WTC11 (cell line): Measurements from ENCODE around the gene LILRB3. TPM values are rescaled to one million over a fixed set of nuclear protein-coding genes. Genes with fewer than 3 reads are reported as not detected.

Source experiments
- ATAC-seq: fragments of 200-7000 bp; cut with Tn5 transposase; 2 replicates; pipeline ENCODE4 v1.10.0; 2021; ENCODE audit warnings: mild to moderate bottlenecking, moderate library complexity
- CTCF ChIA-PET: fragments of 300-600 bp; sonication (Branson Sonifier 250); formaldehyde crosslinking; loops from one replicate; lab custom pipeline; 2021; ENCODE audit warnings: antibody characterized with exemption; lab: Charles Lee
- POLR2A ChIA-PET: fragments of 350-600 bp; sonication (Branson Sonifier 250); formaldehyde crosslinking; loops from one replicate; lab custom pipeline; 2021; ENCODE audit warnings: antibody characterized with exemption; lab: Charles Lee
- DNase-seq: peaks from one replicate; pipeline ENCODE4 v3.0.0; 2021; ENCODE audit warnings: low spot score
- H3K27ac Mint-ChIP-seq: 2 replicates; pipeline ENCODE4 v1.8.0; 2021; ENCODE audit warnings: mixed read lengths
- H3K27me3 Mint-ChIP-seq: 2 replicates; pipeline ENCODE4 v1.8.0; 2021; ENCODE audit warnings: low read depth, mild to moderate bottlenecking, moderate library complexity, mixed read lengths
- H3K36me3 Mint-ChIP-seq: 2 replicates; pipeline ENCODE4 v1.8.0; 2021; ENCODE audit warnings: mixed read lengths
- H3K4me1 Mint-ChIP-seq: 2 replicates; pipeline ENCODE4 v1.8.0; 2022; ENCODE audit warnings: mixed read lengths
- H3K4me3 Mint-ChIP-seq: 2 replicates; pipeline ENCODE4 v1.8.0; 2021; ENCODE audit warnings: mild to moderate bottlenecking, moderate library complexity, mixed read lengths
- H3K9me3 Mint-ChIP-seq: 2 replicates; pipeline ENCODE4 v1.8.0; 2021; ENCODE audit warnings: mixed read lengths
- ATF1 ChIP-seq: sonication (generic); formaldehyde crosslinking; IDR thresholded peaks from 2 replicates; pipeline ENCODE4 v1.8.1; 2023; ENCODE audit warnings: mild to moderate bottlenecking, moderate library complexity, missing genetic modification reagents
- ATF2 ChIP-seq: sonication (generic); formaldehyde crosslinking; IDR thresholded peaks from 2 replicates; pipeline ENCODE4 v1.8.1; 2022; ENCODE audit warnings: low read depth, missing genetic modification reagents, borderline replicate concordance
- ATF3 ChIP-seq: sonication (generic); formaldehyde crosslinking; conservative IDR thresholded peaks from 2 replicates; pipeline ENCODE4 v1.8.1; 2022; ENCODE audit warnings: mild to moderate bottlenecking, missing genetic modification reagents
- ATF6 ChIP-seq: sonication (generic); formaldehyde crosslinking; IDR thresholded peaks from 2 replicates; pipeline ENCODE4 v1.8.1; 2023; ENCODE audit warnings: mild to moderate bottlenecking, missing genetic modification reagents
- CREB1 ChIP-seq: sonication (generic); formaldehyde crosslinking; IDR thresholded peaks from 2 replicates; pipeline ENCODE4 v1.8.0; 2023; ENCODE audit warnings: mild to moderate bottlenecking, missing genetic modification reagents
- ELF4 ChIP-seq: sonication (generic); formaldehyde crosslinking; IDR thresholded peaks from 2 replicates; pipeline ENCODE4 v1.8.1; 2022; ENCODE audit warnings: low read depth, mild to moderate bottlenecking, moderate library complexity, missing genetic modification reagents
- ERG ChIP-seq: fragments of 250-450 bp; sonication (Bioruptor Pico); IDR thresholded peaks from 2 replicates; pipeline ENCODE4 v1.8.0; 2021; ENCODE audit warnings: mild to moderate bottlenecking
- ETV6 ChIP-seq: sonication (generic); formaldehyde crosslinking; IDR thresholded peaks from 2 replicates; pipeline ENCODE4 v1.8.1; 2022; ENCODE audit warnings: mild to moderate bottlenecking, missing genetic modification reagents
- GRHL2 ChIP-seq: fragments of 250-450 bp; sonication (Bioruptor Pico); IDR thresholded peaks from 2 replicates; pipeline ENCODE4 v1.8.0; 2022; ENCODE audit warnings: mild to moderate bottlenecking, moderate library complexity; ENCODE audit not compliant: insufficient replicate concordance, severe bottlenecking
- GTF2I ChIP-seq: fragments of 250-450 bp; sonication (Bioruptor Pico); conservative IDR thresholded peaks from 2 replicates; pipeline ENCODE4 v1.4.0; 2021; ENCODE audit warnings: mild to moderate bottlenecking
- HMGA2 ChIP-seq: fragments of 250-450 bp; sonication (Bioruptor Pico); IDR thresholded peaks from 2 replicates; pipeline ENCODE4 v1.4.0; 2021; ENCODE audit warnings: mild to moderate bottlenecking, moderate library complexity
- MYBL2 ChIP-seq: sonication (generic); formaldehyde crosslinking; IDR thresholded peaks from 2 replicates; pipeline ENCODE4 v1.8.1; 2023; ENCODE audit warnings: mild to moderate bottlenecking, moderate library complexity, missing genetic modification reagents
- NFATC4 ChIP-seq: fragments of 250-450 bp; sonication (Bioruptor Pico); IDR thresholded peaks from 2 replicates; pipeline ENCODE4 v1.9.0; 2021; ENCODE audit warnings: mild to moderate bottlenecking
- SP1 ChIP-seq: sonication (generic); formaldehyde crosslinking; conservative IDR thresholded peaks from 2 replicates; pipeline ENCODE4 v1.8.1; 2022; ENCODE audit warnings: missing genetic modification reagents
- TP53 ChIP-seq: sonication (generic); formaldehyde crosslinking; IDR thresholded peaks from 2 replicates; pipeline ENCODE4 v1.8.1; 2023; ENCODE audit warnings: mild to moderate bottlenecking, missing genetic modification reagents
- USF2 ChIP-seq: sonication (generic); formaldehyde crosslinking; IDR thresholded peaks from 2 replicates; pipeline ENCODE4 v1.8.1; 2023; ENCODE audit warnings: mild to moderate bottlenecking, missing genetic modification reagents, moderate library complexity
- ZNF232 ChIP-seq: sonication (generic); formaldehyde crosslinking; IDR thresholded peaks from 2 replicates; pipeline ENCODE4 v1.8.0; 2022; ENCODE audit warnings: mild to moderate bottlenecking, missing genetic modification reagents
- ZNF317 ChIP-seq: sonication (generic); formaldehyde crosslinking; IDR thresholded peaks from 2 replicates; pipeline ENCODE4 v1.8.1; 2023; ENCODE audit warnings: low read depth, mild to moderate bottlenecking, moderate library complexity, missing genetic modification reagents, borderline replicate concordance
- ZNF425 ChIP-seq: fragments of 250-450 bp; sonication (Bioruptor Pico); conservative IDR thresholded peaks from 2 replicates; pipeline ENCODE4 v1.9.0; 2021; ENCODE audit warnings: mild to moderate bottlenecking
- ZNF671 ChIP-seq: fragments of 250-450 bp; sonication (Bioruptor Pico); IDR thresholded peaks from 2 replicates; pipeline ENCODE4 v1.8.0; 2021; ENCODE audit warnings: mild to moderate bottlenecking
- total RNA-seq: library from RNA; stranded (reverse); gene quantifications from 3 replicates; pipeline ENCODE4 v1.2.3, GENCODE V29; 2021

Gene LILRB3
- total RNA-seq, 1 experiment from 2014 or later: not detected

GRCh38 chr19:54247106-54247930 lies 24.5 kb upstream of the LILRB3 start:
- H3K4me3 Mint-ChIP-seq: no peak overlapping the region
- H3K36me3 Mint-ChIP-seq: no peaks in the 10 kb centered on the region
- ATAC-seq (no peak), DNase-seq (no peak)
- POLR2A ChIA-PET: no interaction called here
- peaks cover 26% of the 10 kb centered on the region for H3K27me3 Mint-ChIP-seq
- H3K4me1 Mint-ChIP-seq: no peaks in the 10 kb centered on the region
- no peaks in the 10 kb centered on the region for H3K9me3 Mint-ChIP-seq
- CTCF ChIA-PET: interaction anchor here (1.0 to 1.5 kb wide), 3 partner anchors 19 to 77 kb away, joined by 3 to 5 read pairs (median 3); no protein-coding TSS in a partner anchor
- no peak overlapping the region for H3K27ac Mint-ChIP-seq
- TF ChIP-seq ATF1 (CRISPR knock-in tag) (no peak), ATF6 (no peak), ZNF671 (CRISPR knock-in tag) (no peak), ATF3 (CRISPR knock-in tag) (no peak), ZNF425 (no peak), ZNF232 (CRISPR knock-in tag) (no peak), TP53 (CRISPR knock-in tag) (no peak), USF2 (CRISPR knock-in tag) (no peak), ZNF317 (CRISPR knock-in tag) (no peak), MYBL2 (CRISPR knock-in tag) (no peak), SP1 (CRISPR knock-in tag) (no peak), HMGA2 (CRISPR knock-in tag) (no peak), ATF2 (CRISPR knock-in tag) (no peak), ERG (CRISPR knock-in tag) (no peak), GRHL2 (CRISPR knock-in tag) (no peak), NFATC4 (CRISPR knock-in tag) (no peak), ELF4 (no peak), CREB1 (CRISPR knock-in tag) (no peak), ETV6 (CRISPR knock-in tag) (no peak), GTF2I (no peak)
